Liver (tissue), 3 donors: ENCODE results near the gene RASSF7.

Experiments
- HNF4G ChIP-seq: IDR thresholded peaks from 2 replicates; pipeline ENCODE4 v1.6.1; 2016; ENCODE audit warnings: antibody characterized with exemption
- JUND ChIP-seq, 2 donors: IDR thresholded peaks; 2 replicates each; pipeline ENCODE4 v1.6.1; 2016; ENCODE audit warnings: antibody characterized with exemption in 2 of 2
- TF ChIP-seq, protein P1 (sequence below): fragments of 150-350 bp; IDR thresholded peaks from 2 replicates; pipeline ENCODE4 v1.5.1; 2017; ENCODE audit warnings: improper control_type of control experiment, low read depth, low read length; ENCODE audit not compliant: missing input control
- donor health status: healthy.
- donor health status: healthy.

DNA sequence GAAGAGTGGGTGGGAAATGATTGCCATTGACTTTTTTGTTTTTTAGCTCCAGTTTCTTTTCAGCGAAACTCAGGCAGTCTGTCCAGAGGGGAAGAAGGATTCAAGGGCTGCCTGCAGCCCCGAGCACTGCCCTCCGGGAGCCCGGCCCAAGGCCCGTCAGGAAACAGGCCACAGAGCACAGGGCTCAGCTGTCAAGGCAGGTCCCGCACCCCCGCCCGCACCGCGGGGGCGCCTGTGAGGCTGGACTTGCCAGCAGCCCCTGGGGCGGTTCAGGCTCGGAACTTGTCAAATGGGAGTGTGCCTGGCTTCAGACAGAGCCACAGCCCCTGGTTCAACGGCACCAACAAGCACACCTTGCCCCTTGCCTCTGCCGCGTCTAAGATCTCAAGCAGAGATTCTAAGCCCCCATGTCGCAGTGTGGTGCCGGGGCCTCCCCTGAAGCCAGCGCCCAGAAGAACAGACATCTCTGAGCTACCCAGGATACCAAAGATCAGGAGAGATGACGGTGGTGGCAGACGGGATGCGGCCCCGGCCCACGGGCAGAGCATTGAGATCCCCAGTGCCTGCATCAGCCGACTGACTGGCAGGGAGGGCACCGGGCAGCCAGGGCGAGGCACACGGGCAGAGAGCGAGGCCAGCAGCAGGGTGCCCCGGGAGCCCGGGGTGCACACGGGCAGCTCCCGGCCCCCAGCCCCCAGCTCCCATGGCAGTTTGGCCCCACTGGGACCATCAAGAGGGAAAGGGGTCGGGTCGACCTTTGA is 46.4 kb downstream of the RASSF7 start:
- TF ChIP-seq JUND (IDR thresholded peaks at IDR 0.05), result no peak
- TF ChIP-seq HNF4G, result no peak
- TF ChIP-seq, protein P1, sequence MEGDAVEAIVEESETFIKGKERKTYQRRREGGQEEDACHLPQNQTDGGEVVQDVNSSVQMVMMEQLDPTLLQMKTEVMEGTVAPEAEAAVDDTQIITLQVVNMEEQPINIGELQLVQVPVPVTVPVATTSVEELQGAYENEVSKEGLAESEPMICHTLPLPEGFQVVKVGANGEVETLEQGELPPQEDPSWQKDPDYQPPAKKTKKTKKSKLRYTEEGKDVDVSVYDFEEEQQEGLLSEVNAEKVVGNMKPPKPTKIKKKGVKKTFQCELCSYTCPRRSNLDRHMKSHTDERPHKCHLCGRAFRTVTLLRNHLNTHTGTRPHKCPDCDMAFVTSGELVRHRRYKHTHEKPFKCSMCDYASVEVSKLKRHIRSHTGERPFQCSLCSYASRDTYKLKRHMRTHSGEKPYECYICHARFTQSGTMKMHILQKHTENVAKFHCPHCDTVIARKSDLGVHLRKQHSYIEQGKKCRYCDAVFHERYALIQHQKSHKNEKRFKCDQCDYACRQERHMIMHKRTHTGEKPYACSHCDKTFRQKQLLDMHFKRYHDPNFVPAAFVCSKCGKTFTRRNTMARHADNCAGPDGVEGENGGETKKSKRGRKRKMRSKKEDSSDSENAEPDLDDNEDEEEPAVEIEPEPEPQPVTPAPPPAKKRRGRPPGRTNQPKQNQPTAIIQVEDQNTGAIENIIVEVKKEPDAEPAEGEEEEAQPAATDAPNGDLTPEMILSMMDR, result no peak
